Stimulated activated CD4-positive, alpha-beta T cell treated with anti-CD3 and anti-CD28 coated beads, Interleukin-1b, Interleukin-23, amount 100 ng/mL, for 48 hours (primary cell): ENCODE measurements around the gene CRYBG1.
"Not testable (repeated sequence)": the region's sequence is repeated elsewhere in the genome, so short reads cannot be mapped to it uniquely, and the experiment has no call there.

ENCODE experiments used
- DNase-seq: peaks from one replicate; pipeline ENCODE4 v3.0.0-alpha.2; 2020

Gene CRYBG1

GRCh38 chr6:106528521-106528920, 168.0 kb downstream of the CRYBG1 start:
- no peak for DNase-seq

- DNase-seq = no peak
These were observed 168.9 kb downstream of the CRYBG1 start for GRCh38 chr6:106529438-106529837.

DNA sequence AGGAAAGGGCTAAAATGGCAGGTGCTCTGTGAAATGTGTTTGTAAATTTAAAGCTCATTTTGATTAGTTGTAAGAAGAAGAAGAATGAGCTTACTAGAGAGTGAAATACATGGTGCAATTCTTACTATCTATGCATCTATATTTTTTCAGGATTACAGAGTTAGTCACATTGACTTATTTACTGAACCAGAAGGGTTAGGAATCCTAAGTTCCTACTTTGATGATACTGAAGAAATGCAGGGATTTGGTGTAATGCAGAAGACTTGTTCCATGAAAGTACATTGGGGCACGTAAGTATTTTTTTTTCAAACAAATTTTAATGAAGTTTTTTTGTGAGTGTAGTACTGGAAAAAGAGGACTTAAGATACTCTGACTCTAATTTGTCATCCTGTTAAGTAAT, 169.5 kb downstream of the CRYBG1 start:
- DNase-seq = no peak

DNA sequence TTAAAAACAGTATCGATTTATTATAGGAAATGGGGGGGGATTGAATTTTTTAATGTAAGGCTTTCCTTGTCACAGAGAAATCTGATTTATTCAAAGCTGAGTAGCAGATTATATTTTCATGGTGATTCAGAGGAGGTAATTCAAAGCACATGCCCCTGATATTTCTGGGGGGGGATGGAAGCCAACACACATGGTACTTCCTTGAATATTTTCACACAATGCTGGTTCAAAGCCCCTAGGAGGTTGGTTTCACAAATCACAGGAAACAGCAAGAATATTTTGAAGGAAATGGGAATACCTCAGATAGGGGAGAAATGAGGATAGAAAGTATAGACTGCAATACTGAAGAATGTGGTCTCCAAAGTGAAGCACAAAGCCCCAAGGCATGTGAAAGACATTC, 170.0 kb downstream of the CRYBG1 start:
- no peak for DNase-seq

DNA sequence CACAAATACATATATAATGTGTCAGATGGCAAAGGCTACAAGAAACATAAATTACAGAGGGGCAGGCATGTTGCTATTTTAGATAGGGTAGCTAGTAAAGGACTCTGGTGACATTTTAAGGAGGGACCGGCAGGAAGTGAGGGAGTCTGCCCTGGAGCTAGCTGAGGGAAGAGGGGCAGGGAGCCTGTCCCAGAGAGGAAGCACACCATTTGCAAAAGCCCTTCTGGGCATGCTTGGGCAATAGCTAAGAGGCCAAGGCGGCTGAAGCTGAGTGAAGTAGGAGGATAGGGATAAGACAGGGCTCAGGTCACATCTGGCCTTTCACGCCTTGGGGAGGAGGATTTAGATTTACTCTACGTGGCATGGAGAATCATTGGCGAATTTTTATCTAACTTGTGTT, 172.5 kb downstream of the CRYBG1 start:
- DNase-seq = no peak

DNA sequence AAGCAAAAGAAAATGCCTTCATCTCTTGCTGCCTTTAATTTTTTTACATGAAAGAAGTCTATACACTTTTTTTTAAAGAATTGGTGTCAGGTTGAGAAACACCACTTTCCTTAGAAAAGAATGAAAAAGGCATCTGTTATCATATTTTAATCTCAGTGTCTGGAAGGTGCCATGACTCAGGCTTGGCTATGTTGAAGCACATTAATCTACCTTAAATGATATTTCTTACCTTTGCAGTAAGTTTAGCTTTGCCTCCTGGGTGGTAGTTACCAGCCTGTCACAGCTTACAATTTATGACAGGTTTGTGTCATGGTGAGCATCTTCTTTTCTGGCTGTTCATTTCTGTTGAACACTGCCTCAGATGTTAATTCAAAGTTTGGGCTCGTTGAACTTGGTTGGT, 173.5 kb downstream of the CRYBG1 start:
- DNase-seq = no peak

- peak; percentile 64 for DNase-seq
These were observed 174.1 kb downstream of the CRYBG1 start for GRCh38 chr6:106534564-106534982.

DNA sequence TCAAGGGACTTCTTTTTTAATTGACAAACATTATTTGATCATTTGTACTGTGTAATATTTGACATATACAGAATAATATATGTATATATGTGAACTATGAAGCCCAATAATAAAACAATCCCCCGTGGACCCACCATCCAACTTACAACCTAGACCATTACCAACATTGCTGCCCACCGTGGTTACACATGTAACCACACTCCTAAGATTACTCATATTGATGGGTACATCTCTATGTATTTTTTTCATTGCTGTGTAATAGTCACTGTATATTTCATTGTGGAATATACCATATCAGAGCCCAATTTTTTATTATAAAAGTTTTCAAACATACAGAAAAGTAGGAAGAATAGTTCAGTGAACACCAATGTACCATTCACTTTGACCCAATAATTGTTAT, 174.5 kb downstream of the CRYBG1 start:
- no peak for DNase-seq

DNA sequence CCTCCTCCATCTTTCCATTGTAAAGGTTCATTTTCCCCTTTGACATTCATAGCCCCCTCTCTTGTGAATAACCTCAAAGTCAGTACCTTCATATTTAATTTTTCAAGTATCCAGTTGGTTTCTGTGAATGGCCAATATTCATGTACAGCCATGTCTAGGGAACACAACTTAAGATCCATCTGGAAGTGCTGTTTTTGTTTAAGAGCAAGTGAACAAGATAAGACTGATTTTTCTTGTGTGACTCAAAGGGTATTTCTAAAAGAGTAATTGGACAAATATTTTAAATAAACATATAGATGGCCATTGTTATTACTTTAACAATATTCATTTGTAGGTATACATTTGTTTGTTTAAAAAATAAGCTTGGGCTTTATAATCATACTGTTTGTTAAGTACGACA, 175.8 kb downstream of the CRYBG1 start:
- DNase-seq = no peak

GRCh38 chr6:106536851-106537250, 176.3 kb downstream of the CRYBG1 start:
- no peak for DNase-seq

DNA sequence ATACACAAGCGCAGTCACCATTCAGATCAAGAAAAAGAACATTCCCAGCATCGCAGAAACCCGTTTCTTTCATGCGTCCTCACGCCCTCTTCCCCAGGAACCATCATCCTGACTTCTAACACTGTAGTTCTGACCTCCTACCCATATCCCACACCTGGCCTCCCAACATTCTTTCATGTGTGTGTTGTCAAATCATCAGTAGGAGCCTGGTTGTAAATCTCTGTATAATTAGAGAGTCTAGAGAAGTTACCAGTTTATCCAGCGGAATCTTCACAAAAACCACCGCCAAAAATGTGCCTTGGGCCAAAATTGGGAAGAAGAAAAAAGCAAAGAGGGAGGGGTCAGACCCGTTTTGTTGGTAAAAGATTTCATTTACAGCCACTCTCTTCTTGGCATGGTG, 177.1 kb downstream of the CRYBG1 start:
- no peak for DNase-seq

DNA sequence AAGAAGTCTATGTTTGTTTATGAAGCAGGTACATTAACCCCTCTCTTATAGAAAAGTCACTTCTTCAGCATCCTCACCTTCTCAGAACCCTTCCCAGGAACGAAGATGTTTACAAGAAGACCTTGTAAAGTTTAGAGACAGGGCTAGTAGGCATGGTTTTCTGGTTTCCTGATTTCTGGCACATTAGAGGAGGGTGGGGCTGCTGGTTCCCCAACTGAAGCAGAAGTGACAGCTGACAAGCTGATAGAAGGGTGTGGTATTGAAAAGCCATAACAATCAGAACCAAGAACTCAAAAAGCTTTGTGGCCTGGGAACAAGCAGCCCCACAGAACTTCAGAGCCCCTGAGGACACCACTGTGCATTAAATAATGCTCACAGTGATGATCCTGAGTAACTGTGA, 177.6 kb downstream of the CRYBG1 start:
- no peak for DNase-seq

GRCh38 chr6:106539936-106540335, 179.4 kb downstream of the CRYBG1 start:
- DNase-seq = no peak

DNA sequence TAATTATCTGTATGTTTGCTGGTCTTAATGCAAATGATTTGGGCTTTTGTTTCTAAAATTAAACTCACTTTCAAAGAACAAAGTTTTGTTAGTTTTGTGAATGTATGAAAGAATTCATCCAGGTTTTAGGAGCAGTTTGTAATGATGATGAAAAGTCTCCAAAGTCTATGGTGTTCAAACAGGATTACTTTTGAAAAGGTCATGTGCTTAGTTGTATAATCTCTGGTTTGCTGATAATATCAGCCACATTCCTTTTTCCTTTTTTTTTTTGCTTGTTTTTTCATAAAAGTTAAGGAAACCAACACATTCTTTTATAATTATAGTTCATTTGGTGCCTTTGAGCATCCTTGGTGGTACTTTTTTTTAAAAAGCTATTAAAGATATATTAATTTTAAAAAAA, 179.9 kb downstream of the CRYBG1 start:
- no peak for DNase-seq

DNA sequence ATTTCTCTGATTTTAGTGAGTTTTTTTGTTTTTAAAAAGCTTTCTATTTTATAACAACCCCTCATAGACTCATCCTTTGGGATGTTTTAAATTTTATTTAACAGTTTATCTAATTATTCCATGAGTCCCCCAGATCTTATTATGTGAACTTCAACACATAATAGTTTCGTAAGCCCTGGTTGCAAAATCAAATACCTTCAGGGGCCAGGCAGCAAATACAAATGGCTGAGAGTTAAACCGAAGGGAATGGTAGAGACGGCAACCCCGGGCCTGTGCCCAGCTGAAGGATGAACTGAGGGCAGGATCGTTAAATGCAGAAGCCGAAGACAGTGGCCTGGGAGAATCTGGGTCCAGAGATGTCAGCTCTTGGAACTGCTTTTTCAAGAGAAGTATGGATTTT, 180.4 kb downstream of the CRYBG1 start:
- DNase-seq = no peak

DNA sequence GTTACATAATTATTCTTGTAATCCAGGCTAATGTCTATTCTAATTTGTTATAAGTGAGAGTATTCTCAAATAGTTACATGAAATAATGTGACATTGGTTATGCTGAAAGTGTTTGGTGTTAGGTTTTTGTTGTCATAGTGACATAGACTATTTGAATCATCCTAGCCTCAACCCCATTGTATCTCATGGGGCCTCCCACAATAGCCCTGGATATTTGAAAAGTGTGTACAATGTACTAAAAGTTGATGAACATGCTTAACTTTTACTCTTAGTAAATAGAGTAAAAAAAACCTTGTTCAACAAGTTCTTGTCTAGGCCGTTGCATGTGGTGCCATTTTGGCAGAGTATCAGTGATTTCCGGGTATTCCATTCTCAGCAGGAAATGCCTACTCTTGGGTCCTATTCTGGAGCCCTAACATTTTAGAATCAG, 185.8 kb downstream of the CRYBG1 start:
- DNase-seq = no peak

- no peak for DNase-seq
These were observed 186.3 kb downstream of the CRYBG1 start for GRCh38 chr6:106546691-106547414.

DNA sequence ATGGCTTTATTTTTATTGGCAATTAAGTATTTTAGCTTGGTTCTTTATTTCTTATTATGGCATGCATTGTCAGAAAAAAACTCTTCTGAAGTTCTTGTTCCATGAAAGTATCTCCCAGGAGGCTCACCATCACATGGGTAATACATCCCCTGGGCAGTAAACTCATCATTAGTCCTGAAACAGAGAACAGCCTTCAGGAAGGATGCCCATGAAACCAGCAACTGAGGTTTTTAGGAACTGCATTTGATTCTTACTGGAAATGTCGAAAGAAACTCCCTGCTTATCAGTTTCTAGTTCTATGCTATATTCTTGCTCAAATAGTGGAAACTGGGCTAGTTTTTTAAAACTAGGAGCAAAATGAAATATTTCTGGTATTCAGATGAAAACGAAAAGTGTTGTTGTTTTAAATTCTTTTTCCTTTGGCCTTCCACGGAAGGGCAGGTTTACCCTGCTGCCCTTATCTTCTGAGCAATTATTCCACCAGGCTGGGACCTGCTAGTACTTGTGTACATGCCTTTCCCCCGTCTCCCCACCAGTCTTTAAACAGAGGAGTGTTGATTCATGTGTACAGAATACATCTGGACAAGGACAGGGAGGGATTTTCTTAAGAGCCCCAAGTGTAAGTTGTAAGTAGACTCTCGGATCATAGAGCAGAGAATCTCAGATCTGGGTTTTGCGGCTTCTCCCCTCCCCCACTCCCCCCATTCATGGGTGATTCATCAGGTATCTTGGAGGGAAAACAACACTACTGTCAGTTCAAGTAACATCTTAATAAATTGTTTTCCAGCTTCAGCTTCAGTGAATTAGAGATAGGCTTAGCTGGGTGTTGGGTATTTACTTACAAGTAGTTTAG, 187.3 kb downstream of the CRYBG1 start:
- DNase-seq = peak; percentile 28

DNA sequence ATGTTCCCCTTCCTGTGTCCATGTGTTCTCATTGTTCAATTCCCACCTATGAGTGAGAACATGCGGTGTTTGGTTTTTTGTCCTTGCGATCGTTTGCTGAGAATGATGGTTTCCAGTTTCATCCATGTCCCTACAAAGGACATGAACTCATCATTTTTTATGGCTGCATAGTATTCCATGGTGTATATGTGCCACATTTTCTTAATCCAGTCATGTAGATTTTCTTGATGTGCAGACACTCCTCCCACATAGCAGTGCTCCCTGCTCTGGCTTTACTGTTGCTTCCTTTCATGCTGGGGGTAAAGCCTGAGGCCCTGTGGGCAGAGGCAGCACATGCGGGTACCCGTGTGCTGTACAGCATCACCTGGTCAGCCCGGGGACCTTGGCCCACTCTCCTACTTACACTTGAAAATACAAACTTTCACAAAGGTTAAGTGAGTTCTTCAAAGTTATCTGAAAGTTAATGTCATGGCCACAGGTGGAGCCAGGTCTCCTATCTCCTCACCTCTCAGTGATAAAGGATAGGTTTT, 188.5 kb downstream of the CRYBG1 start:
- DNase-seq = not testable (repeated sequence)

DNA sequence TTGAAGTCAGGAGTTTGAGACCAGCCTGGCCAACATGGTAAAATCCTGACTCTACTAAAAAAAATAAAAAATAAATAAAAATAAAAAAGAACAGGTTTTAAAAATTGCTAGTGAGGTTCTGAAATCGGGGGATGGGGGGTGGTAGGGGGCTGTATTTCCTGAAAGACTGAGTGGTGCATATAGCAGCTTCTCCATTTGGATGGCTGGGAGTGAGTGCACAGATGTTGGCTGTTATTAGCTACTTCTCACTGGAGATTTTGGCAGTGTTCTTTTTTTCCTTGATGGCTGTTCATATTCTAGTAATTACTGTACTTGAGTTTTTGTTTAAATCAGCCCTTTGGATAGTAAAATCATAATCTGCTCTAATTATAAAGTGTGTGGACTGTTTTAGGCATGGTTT, 189.0 kb downstream of the CRYBG1 start:
- no peak for DNase-seq

DNA sequence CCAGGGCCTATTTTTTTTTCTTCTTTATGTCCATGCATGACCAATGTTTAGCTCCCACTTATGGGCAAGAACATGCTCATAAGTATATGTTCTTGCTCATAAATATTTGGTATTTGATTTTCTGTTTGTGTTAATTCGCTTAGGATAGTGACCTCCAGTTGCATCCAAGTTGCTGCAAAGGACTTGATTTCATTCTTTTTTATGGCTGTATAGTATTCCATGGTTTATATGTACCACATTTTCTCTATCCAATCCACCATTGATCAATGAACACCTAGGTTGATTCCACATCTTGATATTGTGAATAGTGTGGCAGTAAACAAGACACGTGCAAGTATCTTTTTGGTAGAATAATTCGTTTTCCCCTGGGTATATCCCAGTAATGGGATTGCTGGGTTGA, 190.6 kb downstream of the CRYBG1 start:
- DNase-seq = no peak

DNA sequence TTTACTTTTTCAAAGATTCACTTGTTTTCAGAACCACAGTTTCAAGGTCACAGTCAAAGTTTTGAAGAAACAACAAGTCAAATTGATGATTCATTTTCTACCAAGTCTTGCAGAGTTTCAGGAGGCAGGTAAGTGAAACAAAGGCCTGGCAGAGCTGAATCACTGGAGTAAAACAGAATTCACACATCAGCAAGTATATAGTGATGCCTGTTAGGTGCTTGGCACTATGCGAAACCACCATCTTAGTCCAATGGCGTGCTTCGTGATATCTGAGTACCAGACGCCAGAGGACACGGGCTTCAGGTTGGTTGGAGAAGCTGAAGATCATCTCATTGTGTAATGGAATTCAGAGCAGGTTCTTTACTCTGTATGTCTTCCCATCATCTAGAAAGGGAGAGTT, 192.9 kb downstream of the CRYBG1 start:
- peak; percentile 63 for DNase-seq

GRCh38 chr6:106555767-106556166, 195.2 kb downstream of the CRYBG1 start:
- DNase-seq = no peak

GRCh38 chr6:106556368-106556960, 195.9 kb downstream of the CRYBG1 start:
- no peak for DNase-seq
